Vagina (tissue), 2 donors: ENCODE measurements around the gene DPCD. TPM values are rescaled to one million over a fixed set of nuclear protein-coding genes. Genes with fewer than 3 reads are reported as not detected.

Source experiments
- DNase-seq, 2 donors: peaks; one replicate each; pipeline ENCODE4 v3.0.0-alpha.2; 2017; ENCODE audit errors: extremely low spot score in 2 of 2
- H3K27ac ChIP-seq: fragments of 200-600 bp; sonication (generic); one replicate; pipeline ENCODE4 v1.5.1; 2019
- H3K27me3 ChIP-seq: fragments of 200-600 bp; sonication (generic); one replicate; pipeline ENCODE4 v1.5.1; 2019
- H3K36me3 ChIP-seq, 2 donors: fragments of 200-600 bp; sonication (generic); one replicate each; pipeline ENCODE4 v1.5.1; 2017 to 2019
- H3K4me1 ChIP-seq: fragments of 200-600 bp; sonication (generic); one replicate; pipeline ENCODE4 v1.5.1; 2019
- H3K4me3 ChIP-seq, 2 donors: fragments of 200-600 bp; sonication (generic); 1 replicate in 1 of 2; 2 replicates in 1 of 2; pipeline ENCODE4 v1.5.1; 2016 to 2019
- H3K9me3 ChIP-seq: fragments of 200-600 bp; sonication (generic); one replicate; pipeline ENCODE4 v1.5.1; 2019
- POLR2A ChIP-seq, 2 donors: fragments of 450-650 bp; IDR thresholded peaks; one replicate each; pipeline ENCODE4 v1.6.1; 2017; ENCODE audit warnings: antibody characterized with exemption in 2 of 2, mild to moderate bottlenecking in 2 of 2, moderate library complexity in 2 of 2
- POLR2AphosphoS5 ChIP-seq, 2 donors: sonication (generic); formaldehyde crosslinking; IDR thresholded peaks; one replicate each; pipeline ENCODE4 v1.9.0; 2017; ENCODE audit warnings: antibody characterized with exemption in 2 of 2, mild to moderate bottlenecking in 2 of 2, low read depth in 1 of 2; ENCODE audit not compliant: insufficient read depth in 1 of 2
- intact Hi-C: fragments of 100-400 bp; cut with DNase I; formaldehyde crosslinking; loops from one replicate; pipeline ENCODE4 v1.15.1; 2023
- total RNA-seq: library from RNA; depleted of rRNA; stranded (reverse); fragments of >200 nt; gene quantifications from one replicate; pipeline ENCODE4 v1.2.3, GENCODE V29; 2016
- TF ChIP-seq, protein P1 (sequence below), 3 experiments: fragments of 450-650 bp in 2 of 3; fragments of 200-600 bp in 1 of 3; sonication (generic) in 1 of 3; IDR thresholded peaks; one replicate each; pipeline ENCODE4 v1.5.1; 2017 to 2019; ENCODE audit warnings: antibody characterized with exemption in 3 of 3, mild to moderate bottlenecking in 2 of 3, moderate library complexity in 2 of 3

DPCD gene
- total RNA-seq, 1 donor from 2014 or later, result 13.8 TPM

DNA sequence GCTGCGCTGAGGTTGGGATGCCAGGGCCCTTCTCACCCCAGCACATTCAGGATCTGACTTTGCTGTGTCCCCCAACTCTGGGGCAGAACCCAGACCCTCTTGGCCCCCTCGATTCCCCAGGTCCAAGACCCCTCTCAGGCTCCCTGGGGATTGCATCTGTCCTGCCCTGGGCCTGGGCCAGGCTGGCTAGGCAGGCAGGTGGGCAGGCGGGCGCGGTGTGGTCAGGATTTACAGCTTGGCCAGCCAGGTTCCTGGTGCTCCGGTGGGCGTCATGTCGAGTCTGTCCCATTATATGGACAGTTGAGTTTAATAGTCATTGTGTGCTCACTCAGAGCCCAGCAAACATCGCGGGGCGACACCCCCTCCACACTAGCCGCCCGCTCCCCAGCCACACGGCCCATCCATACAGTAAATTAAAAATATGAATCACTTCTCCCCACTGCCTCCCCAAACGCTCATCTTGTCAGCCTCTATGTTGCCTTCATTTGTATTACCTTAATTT lies 23.6 kb upstream of the DPCD start:
- peaks cover 9% of the 10 kb centered on the region for H3K27me3 ChIP-seq
- H3K27ac ChIP-seq, result no peak overlapping the region
- no peak for TF ChIP-seq POLR2AphosphoS5 (IDR thresholded peaks at IDR 0.05; ENCODE audit: insufficient read depth in 1 of 2, low read depth in 1 of 2)
- TF ChIP-seq, protein P1, sequence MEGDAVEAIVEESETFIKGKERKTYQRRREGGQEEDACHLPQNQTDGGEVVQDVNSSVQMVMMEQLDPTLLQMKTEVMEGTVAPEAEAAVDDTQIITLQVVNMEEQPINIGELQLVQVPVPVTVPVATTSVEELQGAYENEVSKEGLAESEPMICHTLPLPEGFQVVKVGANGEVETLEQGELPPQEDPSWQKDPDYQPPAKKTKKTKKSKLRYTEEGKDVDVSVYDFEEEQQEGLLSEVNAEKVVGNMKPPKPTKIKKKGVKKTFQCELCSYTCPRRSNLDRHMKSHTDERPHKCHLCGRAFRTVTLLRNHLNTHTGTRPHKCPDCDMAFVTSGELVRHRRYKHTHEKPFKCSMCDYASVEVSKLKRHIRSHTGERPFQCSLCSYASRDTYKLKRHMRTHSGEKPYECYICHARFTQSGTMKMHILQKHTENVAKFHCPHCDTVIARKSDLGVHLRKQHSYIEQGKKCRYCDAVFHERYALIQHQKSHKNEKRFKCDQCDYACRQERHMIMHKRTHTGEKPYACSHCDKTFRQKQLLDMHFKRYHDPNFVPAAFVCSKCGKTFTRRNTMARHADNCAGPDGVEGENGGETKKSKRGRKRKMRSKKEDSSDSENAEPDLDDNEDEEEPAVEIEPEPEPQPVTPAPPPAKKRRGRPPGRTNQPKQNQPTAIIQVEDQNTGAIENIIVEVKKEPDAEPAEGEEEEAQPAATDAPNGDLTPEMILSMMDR (IDR thresholded peaks at IDR 0.05), result no peak
- H3K36me3 ChIP-seq, result no peaks in the 10 kb centered on the region
- no peak overlapping the region for H3K4me3 ChIP-seq
- DNase-seq, result peak in 1 of 2 donors; percentile 67
- H3K9me3 ChIP-seq, result no peaks in the 10 kb centered on the region
- intact Hi-C loops, result no loop called here
- peaks cover 9% of the 10 kb centered on the region for H3K4me1 ChIP-seq

DNA sequence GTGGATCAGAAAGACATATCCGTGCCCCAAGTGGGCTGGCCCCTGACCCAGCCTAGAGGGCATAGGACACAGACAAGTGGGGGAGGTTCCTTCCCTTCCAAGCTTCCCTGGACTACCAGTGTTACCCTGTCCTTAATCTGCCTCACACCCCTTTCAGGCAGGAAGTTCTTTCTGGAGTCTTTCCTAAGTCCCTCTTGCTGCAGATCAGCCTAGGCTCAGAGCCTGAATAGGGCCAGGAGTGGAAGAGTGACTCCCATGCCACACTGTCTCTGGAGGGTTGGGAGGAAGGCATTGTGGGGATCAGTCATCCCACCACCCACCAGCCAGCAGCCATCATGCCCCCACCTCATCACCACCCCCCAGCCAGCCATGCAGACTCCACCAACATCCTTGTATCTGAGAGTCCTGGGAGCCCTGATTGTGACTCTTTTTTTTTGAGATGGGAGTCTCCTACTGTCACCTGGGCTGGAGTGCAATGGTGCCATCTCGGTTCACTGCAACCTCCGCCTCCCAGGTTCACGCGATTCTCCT lies 22.7 kb upstream of the DPCD start:
- H3K9me3 ChIP-seq, result no peaks in the 10 kb centered on the region
- H3K4me3 ChIP-seq, result no peak overlapping the region
- peaks cover 17% of the 10 kb centered on the region for H3K4me1 ChIP-seq
- H3K36me3 ChIP-seq, result no peaks in the 10 kb centered on the region
- intact Hi-C loops, result loop anchor here (5.0 kb wide), 1 partner anchor 348 kb away; no protein-coding TSS in a partner anchor
- TF ChIP-seq, protein P1 (IDR thresholded peaks at IDR 0.05), result no peak
- TF ChIP-seq POLR2AphosphoS5 (IDR thresholded peaks at IDR 0.05; ENCODE audit: insufficient read depth in 1 of 2, low read depth in 1 of 2) (no peak), POLR2A (IDR thresholded peaks at IDR 0.05) (no peak)
- H3K27me3 ChIP-seq, result peaks cover 10% of the 10 kb centered on the region
- no peak overlapping the region for H3K27ac ChIP-seq
- DNase-seq, result no peak

DNA sequence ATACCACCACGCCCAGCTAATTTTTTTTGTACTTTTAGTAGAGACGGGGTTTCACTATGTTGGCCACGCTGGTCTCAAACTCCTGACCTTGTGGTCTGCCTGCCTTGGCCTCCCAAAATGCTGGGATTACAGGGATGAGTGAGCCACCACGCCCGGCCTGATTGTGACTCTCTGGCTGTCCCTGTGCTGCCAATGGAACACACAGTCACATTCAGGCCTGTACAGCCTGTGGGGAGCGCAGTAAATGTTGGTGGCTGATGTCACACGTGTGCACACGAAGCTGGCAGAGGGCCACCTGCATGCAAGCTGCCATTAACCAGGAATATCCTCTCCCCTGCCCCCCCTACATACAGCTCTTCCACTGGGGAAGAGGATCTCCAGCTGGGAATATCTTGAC lies 22.2 kb upstream of the DPCD start:
- Histone ChIP-seq H3K27me3 (peaks cover 10% of the 10 kb centered on the region), H3K27ac (no peak overlapping the region), H3K36me3 (no peaks in the 10 kb centered on the region), H3K4me1 (peaks cover 22% of the 10 kb centered on the region), H3K9me3 (no peaks in the 10 kb centered on the region), H3K4me3 (no peak overlapping the region)
- DNase-seq, result no peak
- TF ChIP-seq, protein P1 (IDR thresholded peaks at IDR 0.05), result no peak
- TF ChIP-seq POLR2A (IDR thresholded peaks at IDR 0.05), result no peak
- TF ChIP-seq POLR2AphosphoS5 (IDR thresholded peaks at IDR 0.05; ENCODE audit: insufficient read depth in 1 of 2, low read depth in 1 of 2), result no peak
- intact Hi-C loops, result loop anchor here (5.0 kb wide), 1 partner anchor 349 kb away; no protein-coding TSS in a partner anchor

DNA sequence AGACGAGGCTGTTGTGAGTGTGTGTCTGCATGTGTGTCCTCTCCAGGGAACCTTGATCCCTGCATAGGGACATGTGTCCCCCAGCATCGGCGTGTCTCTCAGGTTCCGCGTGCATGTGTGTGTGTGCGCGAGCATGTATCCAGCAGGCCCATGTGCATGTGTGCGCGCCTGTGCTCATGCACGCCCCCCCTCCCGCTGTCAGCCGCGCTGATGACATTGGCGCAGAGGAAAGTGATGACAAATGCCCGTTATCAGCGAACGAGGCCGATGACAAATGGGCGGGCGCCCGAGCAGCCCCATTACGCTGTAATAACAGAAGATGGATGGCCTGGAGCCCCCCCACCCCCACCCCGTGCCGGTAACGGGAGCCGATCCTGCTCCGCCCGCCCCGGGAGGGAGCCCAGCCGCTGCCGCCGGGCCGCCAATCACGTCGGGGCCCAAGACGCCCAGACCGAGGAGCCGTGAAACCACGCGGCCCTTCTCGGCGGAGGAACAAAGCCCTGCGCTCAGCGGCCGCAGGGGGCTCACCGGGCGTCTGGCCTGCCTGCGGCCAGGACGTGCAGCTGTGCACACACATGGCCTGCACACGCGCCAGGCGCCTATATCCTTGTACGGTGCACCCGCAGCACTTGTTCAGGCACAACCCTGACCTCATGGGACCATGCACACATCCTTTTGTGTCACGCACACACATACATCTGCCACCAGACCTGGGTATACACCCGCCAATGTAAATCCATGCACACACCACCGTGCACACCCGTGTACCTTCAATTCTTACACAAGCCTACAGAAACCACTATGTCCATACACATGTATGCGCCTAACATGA lies 21.6 kb upstream of the DPCD start:
- DNase-seq, result no peak
- no peak overlapping the region for H3K4me3 ChIP-seq
- no peaks in the 10 kb centered on the region for H3K9me3 ChIP-seq
- H3K36me3 ChIP-seq, result no peaks in the 10 kb centered on the region
- H3K27ac ChIP-seq, result no peak overlapping the region
- peaks cover 24% of the 10 kb centered on the region for H3K4me1 ChIP-seq
- peaks cover 10% of the 10 kb centered on the region for H3K27me3 ChIP-seq
- intact Hi-C loops, result loop anchor here (5.0 kb wide), 1 partner anchor 349 kb away; no protein-coding TSS in a partner anchor
- TF ChIP-seq POLR2AphosphoS5 (IDR thresholded peaks at IDR 0.05; ENCODE audit: insufficient read depth in 1 of 2, low read depth in 1 of 2) (no peak), POLR2A (IDR thresholded peaks at IDR 0.05) (no peak)
- TF ChIP-seq, protein P1 (IDR thresholded peaks at IDR 0.05), result no peak
